ENCODE measurements around the gene SLC25A22.

GRCh38 chr11:790721-791564, 7.1 kb downstream of the SLC25A22 start:
- no peak for TF ChIP-seq CTCF (IDR thresholded peaks at IDR 0.05)
- TF ChIP-seq POLR2A (IDR thresholded peaks at IDR 0.05) = no peak
